ENCODE data around the gene RASGEF1C.
"Not testable (repeated sequence)": the region's sequence is repeated elsewhere in the genome, so short reads cannot be mapped to it uniquely, and the experiment has no call there.

Gene RASGEF1C

GRCh38 chr5:180135128-180135955 is 73.7 kb downstream of the RASGEF1C start:
- DNase-seq = no peak

DNA sequence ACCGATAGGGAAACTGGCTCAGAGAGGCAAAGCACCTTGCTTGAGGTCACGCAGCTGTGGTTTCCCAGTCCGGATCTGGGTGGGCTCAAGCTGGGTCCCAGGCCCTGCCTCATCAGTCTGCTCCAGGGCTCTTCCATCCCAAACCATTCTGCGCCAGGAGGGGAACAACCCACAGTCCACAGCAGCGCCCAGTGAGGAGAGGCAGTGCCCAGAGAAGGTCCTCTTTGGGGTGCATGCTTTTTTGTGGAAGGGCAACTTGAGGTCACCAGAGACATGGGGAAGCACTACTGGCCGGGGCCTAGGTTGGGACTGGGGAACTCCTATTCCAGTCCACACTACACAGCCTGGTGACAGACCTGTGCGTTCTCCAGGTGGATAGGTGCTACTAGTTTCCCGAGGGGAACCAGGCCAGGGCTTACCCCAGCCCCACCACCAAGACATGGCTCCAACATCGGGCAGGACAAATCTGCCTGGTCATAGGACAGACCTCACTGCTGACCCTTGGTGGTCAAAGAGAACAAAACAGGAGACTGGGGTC is 75.0 kb downstream of the RASGEF1C start:
- DNase-seq = no peak

DNA sequence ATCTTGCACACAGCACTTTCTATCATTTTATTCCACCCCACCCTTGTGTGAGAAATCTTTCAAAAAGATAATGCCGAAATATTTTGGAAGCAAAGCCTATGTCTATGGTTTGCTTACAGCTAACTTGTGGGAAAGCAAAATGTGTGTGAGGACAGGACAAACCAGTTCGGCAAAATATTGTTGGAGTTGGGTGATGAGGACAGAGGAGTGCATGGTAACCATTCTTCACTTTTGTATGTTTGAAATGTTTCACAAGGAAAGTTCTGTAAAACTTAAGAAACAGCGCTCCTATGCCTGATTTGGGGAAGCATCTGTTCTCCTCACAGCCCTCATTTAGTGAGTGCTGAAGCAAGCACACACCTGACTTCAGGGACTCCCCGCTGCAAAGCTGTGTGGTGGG is 75.5 kb downstream of the RASGEF1C start:
- DNase-seq = no peak

DNA sequence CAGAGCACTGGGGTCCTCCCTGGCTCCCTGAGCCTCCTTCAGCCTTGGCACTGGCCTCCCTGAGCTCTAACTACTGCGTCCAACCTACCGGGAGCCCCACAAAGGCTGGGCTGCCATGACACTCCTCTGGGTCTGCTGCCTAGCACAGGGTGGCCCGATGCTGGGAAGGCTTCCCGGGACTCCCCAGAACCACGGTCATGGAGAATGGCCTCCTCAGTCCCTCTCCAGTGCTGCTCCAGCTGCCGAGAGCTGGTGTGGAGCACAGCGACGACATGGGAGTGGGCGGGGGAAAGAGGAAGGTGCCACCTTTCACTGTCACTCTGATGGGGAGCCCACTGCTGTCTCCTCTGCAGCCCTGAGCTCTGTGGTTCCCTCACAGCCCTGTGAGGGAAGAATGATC is 76.0 kb downstream of the RASGEF1C start:
- no peak for DNase-seq

GRCh38 chr5:180130876-180131740 is 77.9 kb downstream of the RASGEF1C start:
- no peak for DNase-seq

GRCh38 chr5:180130291-180130869 is 78.6 kb downstream of the RASGEF1C start:
- DNase-seq = no peak

DNA sequence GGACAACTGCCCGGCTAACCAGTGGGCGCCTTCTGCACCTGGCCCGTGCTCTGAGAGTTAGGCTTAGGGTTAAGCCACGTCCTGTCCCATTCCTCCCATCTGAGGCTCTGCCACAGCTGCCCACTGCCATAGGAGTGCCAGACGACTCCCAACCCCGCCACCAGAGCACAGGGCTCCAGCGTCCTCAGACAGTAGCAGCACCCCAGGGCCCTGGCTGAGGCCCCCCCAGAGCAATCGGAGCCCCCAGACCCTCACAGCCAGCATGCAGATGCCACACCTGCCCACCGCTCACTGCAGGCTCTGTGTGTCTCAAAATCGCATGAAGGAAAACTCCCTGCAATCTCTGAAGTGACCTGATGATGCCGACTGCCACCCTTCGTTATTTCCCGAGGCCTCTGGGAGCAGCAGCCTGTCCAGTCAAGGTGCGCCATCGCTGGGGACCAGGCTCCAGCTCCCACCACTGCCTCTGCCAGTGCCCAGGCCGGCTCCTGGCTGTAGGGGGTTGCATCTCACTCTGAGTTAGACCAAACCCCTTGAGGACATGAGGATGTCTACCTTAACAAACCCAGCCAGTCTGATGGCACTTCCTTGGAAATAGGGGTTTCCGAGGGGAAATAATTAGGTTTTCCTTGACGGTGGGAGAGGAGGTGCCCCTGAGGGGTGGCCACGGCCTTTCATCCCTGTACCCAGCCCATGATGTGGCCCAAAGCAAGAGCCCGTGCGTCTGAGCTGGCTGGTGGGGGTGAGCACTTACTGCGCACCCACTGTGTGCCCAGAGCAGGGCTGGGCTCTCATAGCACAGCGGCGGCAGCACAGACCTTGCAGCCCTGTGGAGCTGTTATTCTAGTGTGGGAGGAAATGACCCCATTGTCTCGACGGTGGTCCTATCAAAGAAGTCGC is 79.5 kb downstream of the RASGEF1C start:
- DNase-seq = no peak

DNA sequence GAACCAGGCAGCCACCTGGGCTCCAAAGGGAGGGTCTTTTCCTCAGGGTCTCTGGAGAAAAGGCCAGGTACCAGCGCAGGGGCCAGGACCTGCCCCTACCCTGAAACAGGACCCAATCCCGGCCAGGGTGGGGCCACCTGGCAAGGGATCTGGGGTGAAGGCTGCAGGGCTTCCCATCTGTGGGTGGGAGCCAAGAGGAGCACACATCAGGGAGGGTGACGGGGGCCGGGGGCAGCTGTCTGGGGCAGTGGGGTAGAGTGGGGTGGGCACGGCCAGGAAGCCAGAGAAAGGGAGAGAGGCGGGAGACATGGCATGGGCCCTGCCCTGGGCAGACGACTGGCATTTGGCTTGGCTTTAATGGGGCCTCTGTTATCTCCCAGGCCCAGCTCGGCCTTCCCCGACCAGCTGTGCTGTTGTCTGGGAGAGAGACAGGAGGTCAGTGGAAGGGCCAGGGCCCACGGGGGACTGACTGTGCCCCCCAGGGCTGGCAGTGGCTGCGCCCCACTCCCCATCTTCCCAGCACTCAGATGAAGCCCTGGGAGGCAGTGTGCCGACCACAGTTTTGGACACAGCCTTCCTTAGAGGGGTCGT is 80.2 kb downstream of the RASGEF1C start:
- DNase-seq = no peak

DNA sequence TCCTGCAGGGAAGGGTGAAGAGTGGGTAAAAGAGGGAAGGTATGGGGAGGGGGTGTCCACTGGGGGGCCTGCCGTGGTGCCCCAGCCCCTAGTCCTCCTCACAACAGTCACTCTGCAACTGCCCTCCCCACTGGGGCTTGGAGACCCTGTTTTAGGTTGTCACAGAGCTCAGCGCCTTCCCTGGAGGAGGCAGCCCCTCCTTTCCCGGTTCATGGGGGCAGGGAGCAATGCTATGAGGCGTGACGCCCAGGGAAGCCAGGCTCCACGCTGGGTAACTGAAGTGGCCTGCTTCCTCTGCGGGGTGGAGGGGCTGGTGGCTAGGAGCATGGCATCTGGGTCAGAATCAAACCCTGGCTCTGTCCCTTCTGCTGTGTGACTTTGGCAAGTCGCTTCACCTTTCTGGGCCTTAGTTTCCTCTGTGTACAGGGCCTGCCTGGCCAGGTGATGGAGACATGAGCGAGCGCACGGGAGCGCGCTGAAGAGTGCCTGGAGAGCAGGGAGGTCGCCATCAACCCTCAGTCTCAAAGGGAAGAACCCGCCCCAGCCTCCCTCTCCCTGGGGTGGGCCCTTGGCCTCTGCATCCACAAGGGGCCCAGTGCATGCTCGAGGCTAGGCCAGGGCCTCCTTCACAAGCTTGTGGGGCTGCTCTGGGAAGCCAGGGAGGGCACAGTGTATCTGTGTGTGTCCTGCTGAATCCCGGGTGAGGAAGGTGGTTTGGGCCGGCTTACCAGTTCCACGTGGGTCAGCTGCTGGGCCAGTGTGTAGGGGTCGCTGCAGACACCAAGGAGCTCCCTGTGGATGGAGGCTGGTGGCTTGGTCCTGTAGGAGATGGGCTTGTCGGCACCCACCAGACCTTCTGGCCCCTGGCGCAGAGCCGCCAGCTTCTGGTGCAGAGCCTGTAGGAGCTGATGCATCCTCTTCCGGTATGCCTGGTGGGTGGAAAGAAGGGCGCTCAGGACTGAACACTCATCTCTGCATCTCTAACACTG is 81.0 kb downstream of the RASGEF1C start:
- no peak for DNase-seq

- DNase-seq = peak; percentile 12
Measured at GRCh38 chr5:180126716-180127681, 82.0 kb downstream of the RASGEF1C start.

GRCh38 chr5:180126156-180126555 is 82.9 kb downstream of the RASGEF1C start:
- not testable (repeated sequence) for DNase-seq

DNA sequence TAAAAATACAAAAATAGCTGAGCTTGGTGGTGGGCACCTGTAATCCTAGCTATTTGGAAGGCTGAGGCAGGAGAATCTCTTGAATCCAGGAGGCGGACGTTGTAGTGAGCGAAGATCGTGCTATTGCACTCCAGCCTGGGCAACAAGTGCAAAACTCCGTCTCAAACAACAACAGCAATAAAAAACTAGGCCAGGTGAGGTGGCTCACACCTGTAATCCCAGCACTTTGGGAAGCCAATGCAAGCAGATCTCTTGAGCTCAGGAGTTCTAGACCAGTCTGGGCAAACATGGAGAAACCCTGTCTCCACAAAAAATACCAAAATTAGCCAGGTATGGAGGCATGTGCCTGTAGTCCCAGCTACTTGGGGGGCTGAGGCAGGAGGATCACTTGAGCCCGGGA is 84.3 kb downstream of the RASGEF1C start:
- not testable (repeated sequence) for DNase-seq

DNA sequence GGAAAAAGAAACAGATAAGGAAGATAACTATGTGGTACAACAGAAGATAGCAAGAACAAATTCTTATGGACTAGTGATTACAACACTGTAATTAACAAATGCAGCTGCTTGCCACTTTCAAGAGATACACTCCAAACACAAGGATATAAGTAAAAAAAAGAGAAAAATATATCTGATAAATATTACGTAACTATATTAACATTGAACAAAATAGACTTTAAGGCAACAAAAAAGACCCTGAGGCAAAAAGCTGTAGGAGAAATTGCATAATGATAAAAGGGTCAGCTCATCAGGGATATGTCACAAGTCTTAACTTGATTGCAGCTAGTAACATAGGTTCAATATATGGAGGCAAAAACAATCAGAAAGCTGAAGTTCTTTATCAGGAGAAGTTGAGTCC is 86.1 kb downstream of the RASGEF1C start:
- no peak for DNase-seq

GRCh38 chr5:180121826-180122413 is 87.1 kb downstream of the RASGEF1C start:
- DNase-seq = no peak

GRCh38 chr5:180120237-180121101 is 88.5 kb downstream of the RASGEF1C start:
- DNase-seq = no peak

DNA sequence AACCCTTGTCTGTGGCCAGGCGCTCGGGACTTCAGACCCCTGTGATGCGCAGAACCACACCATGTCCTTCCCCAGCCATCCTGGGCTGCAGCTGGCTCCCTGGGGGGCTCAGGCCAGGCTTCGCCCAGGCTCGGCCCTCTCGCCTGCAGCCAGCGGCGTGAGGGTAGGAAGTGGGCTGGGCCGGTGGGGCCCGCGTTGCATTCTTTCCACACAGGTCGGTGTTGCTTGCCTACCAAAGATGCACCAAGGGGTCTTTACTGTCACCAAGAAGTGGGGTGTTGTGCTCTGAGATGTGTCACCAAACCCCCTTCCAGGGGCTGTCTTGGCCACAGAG is 89.1 kb downstream of the RASGEF1C start:
- DNase-seq = no peak

DNA sequence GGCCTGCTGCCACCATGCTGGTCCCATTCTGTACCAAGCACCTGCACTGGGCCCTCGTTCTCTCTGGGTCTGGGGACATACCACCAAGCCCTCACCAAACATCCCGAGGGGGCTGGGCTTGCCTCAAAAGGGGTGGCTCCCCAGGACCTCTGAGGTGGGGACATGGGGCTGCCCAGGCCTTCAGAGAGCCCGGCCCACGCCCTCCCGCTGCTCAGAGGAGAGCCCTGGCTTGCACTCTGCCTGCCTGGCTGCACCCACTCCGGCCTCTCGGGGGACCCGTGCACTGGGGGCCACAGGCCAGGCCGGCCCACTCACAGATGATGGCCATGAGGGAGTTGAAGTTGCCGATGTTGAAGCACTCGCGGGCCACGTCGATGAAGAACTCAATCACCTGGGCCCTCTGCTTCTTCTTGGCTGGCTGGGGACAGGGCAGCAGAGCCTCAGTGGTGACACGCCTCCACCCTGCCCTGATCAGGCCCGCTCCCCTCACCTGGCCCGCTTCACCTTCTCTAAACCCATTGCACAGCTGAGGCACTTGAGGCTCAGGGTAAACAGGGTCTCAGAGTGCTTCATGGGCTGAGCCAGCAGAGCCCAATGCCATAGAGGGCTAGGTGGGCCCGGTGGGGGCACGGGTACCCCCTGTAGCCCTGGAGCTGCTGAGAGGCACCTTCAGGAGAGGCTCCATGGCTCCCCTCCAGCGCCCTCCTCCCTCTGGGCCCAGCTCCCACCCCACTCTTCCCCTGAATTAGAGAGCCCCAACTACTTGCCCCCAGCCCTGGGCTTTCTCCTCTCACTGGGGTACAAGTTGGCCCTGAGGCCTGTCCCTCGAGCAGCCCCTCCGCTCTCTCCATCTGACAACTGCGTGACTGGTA is 89.7 kb downstream of the RASGEF1C start:
- DNase-seq = no peak

All from activated naive CD4-positive, alpha-beta T cell treated with Interleukin-2 at 50 U/mL for 16 hours (primary cell).